Stimulated activated CD8-positive, alpha-beta memory T cell treated with anti-CD3 and anti-CD28 coated beads, Interleukin-4, amount 100 ng/mL, for 4 hours (primary cell): ENCODE measurements around the gene UQCR10.

Source experiments
- DNase-seq, 2 donors: peaks; one replicate each; pipeline ENCODE4 v3.0.0-alpha.2; 2020; ENCODE audit warnings: low read depth in 2 of 2, low spot score in 1 of 2

UQCR10 gene

GRCh38 chr22:29798318-29798717 is 31.1 kb downstream of the UQCR10 start:
- no peak for DNase-seq

DNA sequence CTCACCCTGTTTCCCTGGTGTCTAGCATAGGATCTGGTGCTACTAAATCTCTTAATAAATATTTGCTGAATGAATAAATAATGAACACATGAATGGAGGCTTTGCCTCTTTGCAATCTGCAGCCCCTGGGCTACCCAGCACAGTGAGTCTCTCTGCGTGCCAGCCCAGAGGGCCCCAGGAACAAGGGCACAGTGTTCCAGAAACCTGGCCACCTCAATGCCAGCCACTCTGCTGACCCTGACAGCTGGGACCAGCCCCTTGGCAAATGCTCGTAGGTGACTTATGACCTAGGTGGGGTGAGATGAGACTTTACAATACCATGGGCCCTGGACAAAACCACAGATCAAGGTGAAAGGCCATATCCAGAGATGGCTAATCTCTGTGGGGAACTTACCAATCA is 31.6 kb downstream of the UQCR10 start:
- no peak for DNase-seq

GRCh38 chr22:29799217-29799680 is 32.1 kb downstream of the UQCR10 start:
- DNase-seq: no peak

GRCh38 chr22:29801153-29801552 is 34.0 kb downstream of the UQCR10 start:
- no peak for DNase-seq

- no peak for DNase-seq
These were observed 34.6 kb downstream of the UQCR10 start for GRCh38 chr22:29801796-29802195.

GRCh38 chr22:29803190-29803589 is 36.0 kb downstream of the UQCR10 start:
- no peak for DNase-seq

DNA sequence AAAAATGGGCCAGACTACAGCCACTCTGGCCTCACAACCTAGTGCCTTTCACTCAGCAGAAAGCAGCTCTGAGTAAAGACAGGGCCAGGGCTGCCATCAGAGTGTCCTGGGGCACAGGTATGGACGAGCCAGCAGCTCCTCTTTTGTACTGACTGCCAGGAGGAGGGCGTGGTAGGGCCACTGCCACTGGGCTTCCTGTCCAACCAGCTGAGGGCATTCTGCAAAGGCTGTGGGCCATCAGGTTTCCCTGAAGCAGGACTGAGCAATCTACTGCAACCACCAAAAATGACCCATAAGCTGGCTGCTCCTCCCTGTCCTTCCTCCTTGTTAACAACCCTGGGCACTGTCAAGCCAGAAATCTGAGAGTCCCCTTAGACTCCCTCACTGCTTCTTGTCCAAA is 37.8 kb downstream of the UQCR10 start:
- DNase-seq: no peak

- DNase-seq: no peak
These were observed 39.0 kb downstream of the UQCR10 start for GRCh38 chr22:29806196-29806595.

DNA sequence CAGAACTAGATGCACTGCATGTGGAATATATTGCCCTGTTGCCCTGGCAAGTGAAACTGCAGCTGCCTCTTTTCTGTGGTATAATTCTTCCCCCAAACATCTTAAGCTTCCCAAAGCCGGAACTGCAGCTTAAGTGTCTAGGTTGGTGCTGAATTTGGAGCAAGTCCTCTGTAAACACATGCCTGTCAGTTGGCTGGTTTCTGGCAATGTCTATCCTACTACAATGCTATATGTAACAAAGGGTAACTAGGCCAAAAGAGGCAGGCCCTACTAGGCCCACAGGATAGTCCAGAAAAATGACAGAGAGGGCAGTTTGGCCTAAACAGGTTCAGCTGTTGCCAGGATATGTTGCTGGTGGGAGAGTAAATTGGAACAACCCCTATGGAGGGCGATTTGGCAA is 43.0 kb downstream of the UQCR10 start:
- no peak for DNase-seq

DNA sequence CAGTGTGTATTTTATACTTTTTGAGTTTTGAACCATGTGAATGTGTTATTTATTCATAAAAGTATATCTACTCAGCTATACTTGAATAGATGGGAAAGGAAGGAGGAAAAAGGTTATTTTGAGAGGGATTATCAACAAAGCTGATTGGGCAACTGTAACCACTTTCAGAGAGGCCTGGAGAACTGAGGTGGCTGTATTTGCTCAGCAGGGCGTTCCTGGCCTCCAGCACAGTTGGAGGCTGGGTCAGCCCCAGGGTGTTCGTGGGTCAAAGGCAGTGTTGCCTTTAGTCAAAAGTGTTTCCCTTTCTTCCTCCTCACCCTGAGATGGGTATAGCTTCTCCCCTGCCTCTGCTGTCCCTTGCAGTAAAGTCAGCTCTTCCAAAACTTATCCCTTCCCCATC is 44.2 kb downstream of the UQCR10 start:
- no peak for DNase-seq

DNA sequence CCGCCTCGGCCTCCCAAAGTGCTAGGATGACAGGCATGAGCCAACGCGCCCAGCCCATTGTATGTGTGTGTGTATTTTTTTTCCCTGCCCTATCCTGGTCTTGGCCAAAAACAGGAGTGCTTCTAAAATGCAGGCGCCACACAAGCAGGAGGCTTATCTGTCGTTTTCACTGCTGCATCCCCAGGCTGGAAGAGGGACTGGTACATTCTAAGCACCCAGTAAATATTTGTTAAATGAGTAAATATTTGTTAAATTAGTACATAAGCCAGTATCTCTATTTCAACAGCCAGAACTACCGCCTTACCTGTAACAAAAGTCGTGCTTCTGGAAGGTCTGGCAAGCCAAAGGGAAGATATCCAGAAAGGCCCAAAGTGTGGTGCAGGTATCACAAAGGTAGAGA is 46.0 kb downstream of the UQCR10 start:
- no peak for DNase-seq

DNA sequence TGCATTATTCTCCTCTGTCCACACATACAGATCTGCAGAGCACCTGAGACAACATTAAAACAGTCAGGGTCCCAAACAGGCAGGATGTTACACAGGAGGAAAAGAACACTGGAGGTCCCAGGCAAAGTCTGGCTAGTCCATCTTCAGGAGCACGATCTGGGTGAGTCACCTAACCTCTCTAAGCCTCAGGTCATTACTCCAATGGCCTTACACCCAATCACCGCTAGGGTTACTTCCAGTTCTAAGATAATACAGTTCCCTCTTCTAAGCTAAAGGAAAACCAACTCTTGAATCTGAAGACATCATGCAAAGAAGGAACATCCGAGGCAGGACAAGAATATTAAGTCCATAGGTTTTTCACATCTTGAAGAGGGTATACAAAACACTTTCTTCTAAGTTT is 46.4 kb downstream of the UQCR10 start:
- no peak for DNase-seq

DNA sequence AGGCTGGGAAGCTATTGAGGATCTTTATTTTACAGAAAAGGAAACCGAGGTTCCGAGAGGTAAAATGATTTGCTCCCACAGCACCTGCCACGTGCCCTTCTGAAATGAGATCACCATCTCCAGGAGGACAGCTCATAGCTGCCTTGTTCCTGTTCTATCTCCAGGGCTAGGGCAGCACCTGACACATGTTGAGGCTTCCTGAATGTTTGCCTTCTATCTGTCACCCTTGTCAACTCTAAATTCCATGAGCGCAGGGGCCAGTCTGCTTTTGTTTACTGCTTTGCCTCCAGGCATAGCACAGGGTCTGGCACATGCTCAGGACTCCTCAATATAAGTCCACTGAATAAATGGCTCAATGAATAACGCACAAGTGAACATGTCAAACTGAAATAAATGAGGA is 46.8 kb downstream of the UQCR10 start:
- no peak for DNase-seq

- no peak for DNase-seq
These were observed 48.4 kb downstream of the UQCR10 start for GRCh38 chr22:29815580-29815979.

DNA sequence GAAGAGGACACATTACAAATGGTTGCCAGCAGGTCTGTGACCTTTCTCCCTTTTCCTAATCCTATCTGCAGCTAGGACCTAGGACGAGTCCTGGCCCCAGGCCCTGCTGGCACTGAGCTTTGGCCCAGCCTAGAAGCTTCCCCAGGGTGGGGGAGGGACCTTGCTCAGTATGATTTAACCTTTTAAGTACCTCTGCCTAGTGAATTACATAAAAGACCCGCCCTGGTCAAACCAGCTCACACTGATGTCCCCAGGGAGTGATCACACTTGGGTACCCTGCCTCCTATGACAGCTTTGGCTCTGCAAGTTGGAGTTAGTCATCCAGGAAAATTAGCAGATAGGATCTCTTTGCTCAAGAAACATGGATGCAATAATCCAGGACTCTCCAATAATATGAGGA is 49.0 kb downstream of the UQCR10 start:
- no peak for DNase-seq

DNA sequence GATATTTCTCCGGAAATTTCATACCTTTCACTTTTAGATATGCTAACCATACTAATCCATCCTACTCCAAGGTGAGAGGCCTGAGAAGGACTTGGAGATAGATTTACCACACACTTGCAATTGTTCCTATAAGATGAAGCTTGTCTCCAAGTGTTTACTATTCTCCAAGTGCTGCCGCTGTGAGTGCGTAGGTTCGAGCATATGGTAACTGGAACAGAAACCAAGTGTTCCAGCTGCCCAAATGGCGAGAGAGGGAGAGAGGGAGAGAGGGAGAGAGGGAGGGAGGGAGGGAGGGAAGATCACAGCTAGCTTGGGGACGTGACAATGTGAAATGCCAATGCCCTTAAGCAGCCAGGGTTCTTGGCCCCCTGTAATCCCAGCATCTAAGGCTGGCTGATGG is 49.4 kb downstream of the UQCR10 start:
- no peak for DNase-seq

- no peak for DNase-seq
These were observed 49.8 kb downstream of the UQCR10 start for GRCh38 chr22:29816980-29817379.

- DNase-seq: no peak
These were observed 50.6 kb downstream of the UQCR10 start for GRCh38 chr22:29817724-29818123.

DNA sequence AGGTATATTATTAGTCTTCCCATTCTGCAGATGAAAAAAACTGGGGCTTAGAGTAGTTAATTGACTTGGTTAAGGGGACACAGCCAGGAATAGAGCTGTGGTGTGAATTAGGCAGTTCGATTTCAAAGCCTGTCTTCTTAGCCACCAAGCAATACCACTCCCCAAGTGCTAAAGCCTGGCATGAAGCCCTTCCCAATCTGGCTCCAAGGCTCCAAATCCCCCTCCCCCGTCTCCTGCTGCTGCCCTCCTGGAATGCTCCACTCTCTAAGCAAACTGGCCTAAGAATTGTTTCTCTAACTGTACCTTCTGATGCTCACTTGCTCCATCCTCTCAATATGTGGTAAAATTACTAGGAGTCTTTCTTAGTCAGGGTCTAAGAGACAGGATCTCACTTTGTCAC is 52.3 kb downstream of the UQCR10 start:
- DNase-seq: no peak
